ENCODE results near the gene TXNDC17.

- TF ChIP-seq CTCF (conservative IDR thresholded peaks at IDR 0.05) (no peak), EZH2 (IDR thresholded peaks at IDR 0.05; ENCODE audit: low read depth) (no peak)
Measured at GRCh38 chr17:6666557-6666956, 25.7 kb downstream of the TXNDC17 start.

Data from PC-9 (cell line).